ENCODE data around the gene PLAAT4.
"Not testable (repeated sequence)": the region's sequence is repeated elsewhere in the genome, so short reads cannot be mapped to it uniquely, and the experiment has no call there.

Gene PLAAT4

GRCh38 chr11:63560506-63561180, 24.0 kb downstream of the PLAAT4 start:
- Mint-ChIP-seq H3K4me1 (peaks cover 12% of the 10 kb centered on the region), H3K4me3 (no peak overlapping the region), H3K36me3 (no peaks in the 10 kb centered on the region), H3K9me3 (no peaks in the 10 kb centered on the region), H3K27me3 (peaks cover 5% of the 10 kb centered on the region), H3K27ac (no peak overlapping the region)
- DNase-seq (ENCODE audit: low spot score in 2 of 2), result no peak
- no peak for ATAC-seq (ENCODE audit: low read depth)

GRCh38 chr11:63563201-63564055, 26.8 kb downstream of the PLAAT4 start, which contains the start of gene PLAAT2:
Gene PLAAT2 (minus strand): TSS chr11:63563379. CDS start chr11:63563324, 55 bp downstream.
- Mint-ChIP-seq H3K27ac (peak within 1 kb of the TSS; percentile 25), H3K4me1 (peaks cover 20% of the 10 kb centered on the region), H3K9me3 (no peaks in the 10 kb centered on the region), H3K36me3 (no peaks in the 10 kb centered on the region), H3K27me3 (peaks cover 4% of the 10 kb centered on the region), H3K4me3 (no peak within 1 kb of the TSS)
- no peak for ATAC-seq (ENCODE audit: low read depth)
- no peak for DNase-seq (ENCODE audit: low spot score in 2 of 2)

- DNase-seq (ENCODE audit: low spot score in 2 of 2) (peak in 1 of 2 donors; percentile 38), ATAC-seq (ENCODE audit: low read depth) (peak; percentile 10)
- Mint-ChIP-seq H3K27ac (peak overlapping the region; percentile 36), H3K4me3 (no peak overlapping the region), H3K9me3 (no peaks in the 10 kb centered on the region), H3K36me3 (no peaks in the 10 kb centered on the region), H3K4me1 (peaks cover 20% of the 10 kb centered on the region), H3K27me3 (peaks cover 4% of the 10 kb centered on the region)
Observed at GRCh38 chr11:63564056-63564774, 27.6 kb downstream of the PLAAT4 start.

GRCh38 chr11:63564784-63565350, 28.3 kb downstream of the PLAAT4 start:
- no peak overlapping the region for H3K4me3 Mint-ChIP-seq
- H3K9me3 Mint-ChIP-seq, result no peaks in the 10 kb centered on the region
- ATAC-seq (ENCODE audit: low read depth) (no peak), DNase-seq (ENCODE audit: low spot score in 2 of 2) (no peak)
- peaks cover 4% of the 10 kb centered on the region for H3K27me3 Mint-ChIP-seq
- H3K4me1 Mint-ChIP-seq, result peaks cover 20% of the 10 kb centered on the region
- no peaks in the 10 kb centered on the region for H3K36me3 Mint-ChIP-seq
- H3K27ac Mint-ChIP-seq, result peak overlapping the region; percentile 36

- Mint-ChIP-seq H3K27me3 (no peaks in the 10 kb centered on the region), H3K4me3 (peak overlapping the region; percentile 66)
Observed at GRCh38 chr11:63567044-63567840, 30.6 kb downstream of the PLAAT4 start.

GRCh38 chr11:63569570-63569969, 33.0 kb downstream of the PLAAT4 start:
- peaks cover 4% of the 10 kb centered on the region for H3K36me3 Mint-ChIP-seq
- ATAC-seq (ENCODE audit: low read depth) (no peak), DNase-seq (ENCODE audit: low spot score in 2 of 2) (no peak)
- H3K27ac Mint-ChIP-seq, result peak overlapping the region; percentile 100
- no peaks in the 10 kb centered on the region for H3K27me3 Mint-ChIP-seq
- H3K4me1 Mint-ChIP-seq, result peaks cover 40% of the 10 kb centered on the region
- no peak overlapping the region for H3K4me3 Mint-ChIP-seq
- no peaks in the 10 kb centered on the region for H3K9me3 Mint-ChIP-seq

More at GRCh38 chr11:63567044-63567840, 30.6 kb downstream of the PLAAT4 start:
- Mint-ChIP-seq H3K36me3 (no peaks in the 10 kb centered on the region), H3K9me3 (no peaks in the 10 kb centered on the region), H3K4me1 (peaks cover 34% of the 10 kb centered on the region), H3K27ac (peak overlapping the region; percentile 100)
- DNase-seq (ENCODE audit: low spot score in 2 of 2) (peak; percentile 51 to 85), ATAC-seq (ENCODE audit: low read depth) (peak; percentile 80)

GRCh38 chr11:63572026-63572688, 35.5 kb downstream of the PLAAT4 start:
- Mint-ChIP-seq H3K27ac (peak overlapping the region; percentile 85), H3K36me3 (peaks cover 4% of the 10 kb centered on the region), H3K27me3 (no peaks in the 10 kb centered on the region), H3K4me1 (peaks cover 33% of the 10 kb centered on the region), H3K4me3 (no peak overlapping the region), H3K9me3 (no peaks in the 10 kb centered on the region)
- ATAC-seq (ENCODE audit: low read depth) (peak; percentile 77), DNase-seq (ENCODE audit: low spot score in 2 of 2) (peak in 1 of 2 donors; percentile 44)

- DNase-seq (ENCODE audit: low spot score in 2 of 2) (no peak), ATAC-seq (ENCODE audit: low read depth) (no peak)
- Mint-ChIP-seq H3K4me1 (peaks cover 29% of the 10 kb centered on the region), H3K4me3 (peak overlapping the region; percentile 72), H3K9me3 (peaks cover 2% of the 10 kb centered on the region), H3K27me3 (no peaks in the 10 kb centered on the region), H3K36me3 (peaks cover 9% of the 10 kb centered on the region), H3K27ac (no peak overlapping the region)
Observed at GRCh38 chr11:63573881-63574855, 37.6 kb downstream of the PLAAT4 start.

GRCh38 chr11:63574856-63575602, 38.4 kb downstream of the PLAAT4 start:
- peaks cover 2% of the 10 kb centered on the region for H3K9me3 Mint-ChIP-seq
- ATAC-seq (ENCODE audit: low read depth), result no peak
- H3K27ac Mint-ChIP-seq, result no peak overlapping the region
- no peaks in the 10 kb centered on the region for H3K27me3 Mint-ChIP-seq
- peaks cover 9% of the 10 kb centered on the region for H3K36me3 Mint-ChIP-seq
- DNase-seq (ENCODE audit: low spot score in 2 of 2), result no peak
- H3K4me3 Mint-ChIP-seq, result peak overlapping the region; percentile 72
- peaks cover 29% of the 10 kb centered on the region for H3K4me1 Mint-ChIP-seq

- H3K4me3 Mint-ChIP-seq; H3K27me3 Mint-ChIP-seq; H3K27ac Mint-ChIP-seq; H3K4me1 Mint-ChIP-seq; DNase-seq (ENCODE audit: low spot score in 2 of 2); ATAC-seq (ENCODE audit: low read depth): not testable (repeated sequence)
- Mint-ChIP-seq H3K9me3 (peaks cover 16% of the 10 kb centered on the region), H3K36me3 (peaks cover 19% of the 10 kb centered on the region)
Observed at GRCh38 chr11:63578882-63579281, 42.3 kb downstream of the PLAAT4 start.

- H3K27ac Mint-ChIP-seq; ATAC-seq (ENCODE audit: low read depth); DNase-seq (ENCODE audit: low spot score in 2 of 2); H3K27me3 Mint-ChIP-seq; H3K4me1 Mint-ChIP-seq; H3K4me3 Mint-ChIP-seq: not testable (repeated sequence)
- Mint-ChIP-seq H3K36me3 (peaks cover 17% of the 10 kb centered on the region), H3K9me3 (peaks cover 16% of the 10 kb centered on the region)
Observed at GRCh38 chr11:63581224-63581623, 44.6 kb downstream of the PLAAT4 start.

All from memory B cell (primary cell).